Stimulated activated CD4-positive, alpha-beta T cell treated with anti-CD3 and anti-CD28 coated beads, Interleukin-12 subunit alpha, Interleukin-12 subunit beta, amount 100 ng/mL, for 24 hours (primary cell): ENCODE data around the gene ADCYAP1R1.

Source experiments
- DNase-seq, 2 experiments: peaks; one replicate each; pipeline ENCODE4 v3.0.0-alpha.2; 2020; ENCODE audit warnings: low read depth in 2 of 2

Gene ADCYAP1R1

DNA sequence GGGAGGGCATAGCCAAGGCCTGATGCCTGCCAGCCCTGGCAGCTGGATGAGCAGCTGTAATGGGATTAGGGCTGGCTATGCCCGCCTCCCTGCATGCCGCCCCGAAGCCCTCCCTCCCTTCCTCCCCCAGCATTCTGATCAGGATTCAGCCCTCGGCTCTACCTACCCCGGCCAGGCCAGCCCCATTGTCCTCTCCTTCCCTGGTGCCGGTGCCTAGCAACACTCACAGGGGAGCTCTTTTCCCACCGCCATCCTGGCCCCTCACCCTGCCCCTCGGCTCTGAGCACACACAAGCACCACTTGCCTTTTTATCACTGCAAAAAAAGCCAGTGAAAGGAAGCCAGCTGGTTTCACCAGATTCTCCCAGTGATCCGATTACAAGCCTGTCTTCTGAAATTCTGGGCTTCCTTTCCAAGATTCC lies 9.0 kb upstream of the ADCYAP1R1 start:
- no peak for DNase-seq

DNA sequence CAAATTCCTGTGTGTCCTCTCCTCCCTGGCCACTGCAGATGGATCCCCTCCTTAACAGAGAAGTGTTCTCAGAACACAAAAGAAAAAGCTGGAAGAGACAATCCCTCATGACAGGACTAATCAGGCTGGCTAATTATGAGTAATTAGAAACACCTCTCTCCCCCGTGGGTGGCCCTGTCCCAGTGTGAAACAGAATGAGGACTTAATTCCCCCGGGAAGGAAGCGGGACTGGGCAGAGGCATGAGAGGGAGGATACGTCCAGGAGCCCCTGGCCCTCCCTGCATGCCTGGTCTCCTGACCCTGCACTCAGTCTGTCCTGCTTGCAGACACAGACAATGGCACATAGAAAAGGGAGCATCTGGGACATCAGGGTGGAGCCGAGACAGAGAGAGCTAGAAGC lies 7.6 kb upstream of the ADCYAP1R1 start:
- no peak for DNase-seq

DNA sequence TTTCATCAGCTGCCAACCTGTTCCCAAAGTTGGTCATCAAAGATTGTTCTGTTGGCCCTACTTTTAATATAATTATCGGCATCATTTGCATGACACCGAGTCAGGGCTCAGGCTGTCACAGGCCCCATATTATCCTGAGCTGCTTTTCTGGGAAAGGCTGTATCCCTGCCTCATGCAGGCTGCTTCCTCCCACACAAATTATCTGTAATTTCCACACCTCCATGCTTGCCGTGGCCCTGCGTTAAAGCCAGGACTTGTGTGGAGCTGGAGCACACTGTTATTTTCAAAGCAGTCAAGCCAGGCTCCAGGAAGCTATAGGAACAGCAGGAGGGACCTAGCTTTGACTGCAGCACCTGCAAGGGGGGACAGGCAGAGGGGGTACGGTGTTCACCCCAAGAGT lies 5.4 kb upstream of the ADCYAP1R1 start:
- DNase-seq, result no peak

DNA sequence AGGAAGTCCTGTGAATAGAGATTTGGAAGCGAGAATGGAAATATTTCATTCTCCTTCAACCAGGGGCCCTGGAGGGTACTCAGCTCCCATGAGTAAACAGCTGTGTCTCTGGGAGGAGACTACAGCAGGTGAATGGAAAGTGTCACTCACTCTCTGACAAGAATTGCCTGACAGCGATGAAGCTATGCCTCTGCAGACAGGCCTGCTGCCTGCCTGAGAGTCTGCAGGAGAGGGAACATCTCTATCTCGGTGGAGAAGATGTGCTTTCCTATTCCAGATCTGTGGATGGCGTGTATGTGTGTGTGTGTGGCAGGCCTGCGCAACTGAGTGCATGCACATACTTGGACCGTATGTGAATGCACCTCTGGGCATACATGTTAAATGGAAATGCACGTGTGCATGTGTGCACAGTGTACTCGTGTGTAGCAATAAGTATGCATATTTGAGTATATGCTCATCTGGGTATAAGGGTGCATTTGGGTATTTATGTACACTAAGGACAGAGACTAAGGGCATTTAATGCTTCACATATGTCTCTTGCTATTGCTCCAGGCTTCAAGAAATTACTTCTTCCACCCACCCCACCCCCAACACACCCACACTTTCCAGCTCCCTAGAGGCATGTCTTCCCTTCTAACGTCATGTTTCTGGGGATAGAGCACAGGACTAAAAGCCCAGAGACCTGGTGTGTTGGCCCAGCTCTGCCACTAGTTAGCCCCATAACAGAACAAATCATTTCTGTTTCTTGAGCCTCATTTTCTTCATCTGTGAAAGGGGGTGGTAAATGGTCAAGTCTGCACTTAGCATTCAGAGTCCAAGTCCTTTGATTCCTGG lies 4.6 kb upstream of the ADCYAP1R1 start:
- no peak for DNase-seq

DNA sequence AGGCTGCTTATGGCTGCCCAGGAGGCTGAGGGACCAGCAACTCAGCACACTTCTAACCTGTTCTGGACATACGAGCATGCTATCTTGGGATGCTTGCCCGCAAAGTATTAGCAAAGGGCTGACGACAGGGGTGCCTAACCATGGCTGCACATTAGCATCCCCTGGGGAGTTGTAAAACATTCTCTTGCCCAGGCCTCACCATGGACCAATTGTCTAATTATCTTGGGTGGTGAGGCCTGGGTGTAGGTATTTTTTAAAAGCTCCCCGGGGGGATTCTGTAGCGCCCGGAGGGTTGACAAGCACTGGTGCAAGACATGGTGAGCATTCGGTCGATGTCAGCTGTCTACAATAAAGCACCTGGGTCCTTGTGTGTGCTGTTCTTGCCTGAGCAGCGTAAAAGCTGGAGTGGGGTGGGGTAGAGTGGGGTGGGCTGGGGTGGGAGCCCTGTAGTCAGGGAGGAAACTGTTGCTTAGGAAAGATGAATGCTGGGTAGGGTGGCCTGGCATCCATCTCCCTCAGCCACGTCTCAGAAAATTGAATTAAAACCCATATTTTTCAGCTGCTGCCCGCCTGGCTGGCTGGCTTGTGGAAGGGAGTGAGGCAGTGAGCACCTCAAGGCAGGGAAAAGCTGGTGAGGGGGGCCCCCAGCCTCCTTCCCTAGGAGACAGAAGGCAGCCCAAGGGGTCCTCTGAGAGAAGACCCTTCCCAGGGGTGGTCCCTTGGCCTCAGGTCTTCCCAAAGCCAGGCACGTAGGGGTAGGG lies 2.9 kb upstream of the ADCYAP1R1 start:
- no peak for DNase-seq

- DNase-seq, result no peak
Observed at GRCh38 chr7:31052487-31052840, 356 bp downstream of the ADCYAP1R1 start.

GRCh38 chr7:31052841-31053601 lies 913 bp downstream of the ADCYAP1R1 start:
- DNase-seq, result no peak

DNA sequence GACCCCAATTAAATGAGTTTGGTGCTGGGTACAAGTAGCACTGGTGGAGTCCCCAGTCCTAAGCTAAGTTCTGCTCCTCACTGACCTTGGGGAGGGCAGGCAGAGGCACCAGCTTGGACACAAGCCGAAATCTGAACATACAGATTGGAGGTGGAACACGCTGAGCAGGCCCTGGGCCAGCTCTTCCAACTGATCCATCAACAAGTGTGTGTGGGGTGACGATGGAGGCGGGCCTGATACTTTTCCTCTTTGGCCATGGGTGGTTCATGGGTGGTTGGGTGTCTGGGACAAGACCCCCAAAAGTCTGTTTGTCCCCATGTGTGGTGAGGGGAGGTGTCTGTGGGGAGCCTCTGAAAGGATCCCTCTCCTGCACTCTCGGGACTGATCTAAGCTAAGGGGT lies 1.9 kb downstream of the ADCYAP1R1 start:
- DNase-seq, result no peak

GRCh38 chr7:31054608-31055278 lies 2.6 kb downstream of the ADCYAP1R1 start:
- DNase-seq, result no peak

- DNase-seq, result no peak
Observed at GRCh38 chr7:31055471-31055870, 3.4 kb downstream of the ADCYAP1R1 start.

GRCh38 chr7:31056775-31057346 lies 4.8 kb downstream of the ADCYAP1R1 start:
- DNase-seq, result no peak

GRCh38 chr7:31058122-31058521 lies 6.0 kb downstream of the ADCYAP1R1 start:
- no peak for DNase-seq

DNA sequence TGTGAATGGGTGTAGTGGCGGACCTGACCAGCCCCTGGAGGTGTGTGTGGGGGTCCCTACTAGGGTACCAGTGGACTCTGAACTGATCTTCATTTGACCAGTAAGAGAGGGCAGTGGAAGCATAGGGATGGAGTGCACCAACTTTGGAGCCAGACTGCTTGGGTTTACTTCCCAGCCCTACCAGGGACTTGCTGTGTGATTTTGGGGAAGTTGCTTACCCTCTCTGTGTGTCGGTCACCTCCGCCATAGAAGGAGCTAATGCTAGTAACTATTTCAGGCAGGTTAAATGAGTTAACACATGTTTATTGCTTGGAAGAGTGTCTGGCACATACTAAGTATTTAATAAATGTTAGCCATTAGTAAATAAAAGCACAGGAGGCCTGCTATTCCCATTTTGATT lies 6.6 kb downstream of the ADCYAP1R1 start:
- no peak for DNase-seq

- DNase-seq, result no peak
Observed at GRCh38 chr7:31059551-31059950, 7.4 kb downstream of the ADCYAP1R1 start.

- DNase-seq, result no peak
Observed at GRCh38 chr7:31061185-31061584, 9.1 kb downstream of the ADCYAP1R1 start.

DNA sequence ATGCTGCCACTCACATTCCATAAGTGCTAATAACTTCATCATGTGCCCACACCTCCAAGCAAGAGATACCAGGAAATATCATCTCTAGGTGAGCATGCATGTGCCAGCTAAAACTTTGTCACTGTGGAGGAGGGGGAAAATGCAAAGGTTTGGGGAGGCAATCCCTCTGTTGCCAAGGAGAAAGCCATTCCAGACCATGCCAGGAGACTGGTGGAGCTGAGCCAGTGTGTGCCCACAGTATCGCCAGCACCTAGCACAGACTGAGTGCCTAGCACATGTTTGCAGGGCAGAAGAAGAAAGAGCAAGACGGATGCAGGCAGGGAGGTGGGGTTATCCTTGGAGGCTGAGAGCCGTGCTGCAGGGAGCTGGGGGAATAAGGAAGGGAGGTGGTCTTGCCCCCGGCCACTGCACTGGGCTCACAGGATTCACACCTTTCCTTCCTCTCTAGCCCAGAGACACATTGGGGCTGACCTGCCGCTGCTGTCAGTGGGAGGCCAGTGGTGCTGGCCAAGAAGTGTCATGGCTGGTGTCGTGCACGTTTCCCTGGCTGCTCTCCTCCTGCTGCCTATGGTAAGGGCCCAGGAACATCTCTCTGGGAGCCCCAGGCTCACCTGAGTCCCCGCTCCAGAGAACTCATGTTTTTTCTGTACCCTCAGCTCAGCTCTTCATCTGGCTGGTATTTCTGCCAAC lies 10.8 kb downstream of the ADCYAP1R1 start:
- DNase-seq, result no peak

DNA sequence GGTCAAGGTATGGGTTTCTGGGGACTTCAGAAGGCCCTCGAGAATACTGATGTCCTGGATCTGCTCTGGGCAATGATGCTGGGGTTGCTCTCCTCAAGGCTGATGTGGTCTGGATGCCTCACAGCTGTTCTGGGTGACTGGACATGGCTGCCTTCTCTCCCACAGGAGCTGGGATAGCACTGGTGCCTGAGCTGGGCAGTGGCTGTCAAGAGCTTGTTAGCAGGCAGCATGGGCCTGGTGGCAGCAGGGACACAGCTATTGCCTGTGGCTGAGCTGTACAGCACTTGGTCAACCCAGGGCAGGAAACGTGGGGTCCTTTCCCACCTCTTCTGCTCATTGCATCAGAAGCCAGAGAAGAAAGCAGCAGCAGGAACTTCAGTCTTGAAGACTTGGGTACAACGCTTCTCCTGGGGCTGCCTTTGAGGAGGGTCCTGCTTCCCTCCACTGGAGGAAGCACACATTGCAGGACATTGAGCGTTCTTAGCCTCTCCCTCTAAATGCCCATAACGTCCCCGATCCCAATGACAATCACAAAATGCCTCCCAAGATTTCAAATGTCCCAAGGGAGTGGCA lies 13.0 kb downstream of the ADCYAP1R1 start:
- DNase-seq, result no peak

- DNase-seq, result no peak
Observed at GRCh38 chr7:31065840-31066239, 13.7 kb downstream of the ADCYAP1R1 start.

GRCh38 chr7:31066516-31067130 lies 14.5 kb downstream of the ADCYAP1R1 start:
- no peak for DNase-seq

- DNase-seq, result no peak
Observed at GRCh38 chr7:31067491-31067890, 15.4 kb downstream of the ADCYAP1R1 start.
